CD4-positive, alpha-beta memory T cell (primary cell): ENCODE data around the gene MYOD1. TPM values are rescaled to one million over a fixed set of nuclear protein-coding genes. Genes with fewer than 3 reads are reported as not detected.

Experiments
- CTCF ChIA-PET: fragments of 350-600 bp; sonication (Branson Sonifier 250); formaldehyde crosslinking; loops from one replicate; lab custom pipeline; 2021; ENCODE audit warnings: inconsistent platforms; ENCODE audit not compliant: partially characterized antibody; lab: Charles Lee
- POLR2A ChIA-PET: fragments of 350-600 bp; sonication (Branson Sonifier 250); formaldehyde crosslinking; loops from one replicate; lab custom pipeline; 2021; ENCODE audit not compliant: partially characterized antibody; lab: Charles Lee
- DNase-seq, 5 donors: peaks; one replicate each; pipeline versions ENCODE4 v3.0.0 to v3.0.0-alpha.2; 2020 to 2022; ENCODE audit warnings: mixed read lengths in 1 of 5
- H3K27ac ChIP-seq: one replicate; pipeline ENCODE4 v1.7.0; 2013; ENCODE audit warnings: low read depth, low read length
- H3K27me3 ChIP-seq: 2 replicates; pipeline ENCODE4 v1.7.0; 2013; ENCODE audit warnings: mild to moderate bottlenecking, low read length, moderate library complexity; ENCODE audit not compliant: insufficient read depth
- H3K36me3 ChIP-seq: 2 replicates; pipeline ENCODE4 v1.7.0; 2013; ENCODE audit warnings: mild to moderate bottlenecking, low read length, moderate library complexity; ENCODE audit not compliant: insufficient read depth
- H3K4me1 ChIP-seq: 2 replicates; pipeline ENCODE4 v1.7.0; 2013; ENCODE audit warnings: mild to moderate bottlenecking, low read length, moderate library complexity; ENCODE audit not compliant: insufficient read depth
- H3K4me3 ChIP-seq, 2 donors: one replicate each; pipeline ENCODE4 v1.7.0; 2013; ENCODE audit warnings: low read length in 2 of 2, mild to moderate bottlenecking in 1 of 2
- H3K9me3 ChIP-seq, 2 donors: one replicate each; pipeline ENCODE4 v1.7.0; 2013; ENCODE audit warnings: low read length in 2 of 2, control low read depth in 1 of 2; ENCODE audit not compliant: control insufficient read depth in 1 of 2
- H3K27ac Mint-ChIP-seq, 7 donors: one replicate each; pipeline ENCODE4 v1.8.0; 2020 to 2021; ENCODE audit warnings: mixed read lengths in 7 of 7, mild to moderate bottlenecking in 6 of 7, inconsistent platforms in 3 of 7, moderate library complexity in 3 of 7
- H3K27me3 Mint-ChIP-seq, 2 donors: one replicate each; pipeline ENCODE4 v1.8.0; 2020 to 2021; ENCODE audit warnings: mixed read lengths in 2 of 2
- H3K36me3 Mint-ChIP-seq, 2 donors: one replicate each; pipeline ENCODE4 v1.8.0; 2020 to 2021; ENCODE audit warnings: mixed read lengths in 2 of 2, inconsistent platforms in 1 of 2, mild to moderate bottlenecking in 1 of 2
- H3K4me1 Mint-ChIP-seq, 4 donors: one replicate each; pipeline ENCODE4 v1.8.0; 2020 to 2021; ENCODE audit warnings: mixed read lengths in 4 of 4, mild to moderate bottlenecking in 1 of 4
- H3K4me3 Mint-ChIP-seq, 8 donors: one replicate each; pipeline ENCODE4 v1.8.0; 2020 to 2021; ENCODE audit warnings: mixed read lengths in 8 of 8, mild to moderate bottlenecking in 7 of 8, moderate library complexity in 6 of 8, inconsistent platforms in 3 of 8
- H3K9me3 Mint-ChIP-seq, 8 donors: one replicate each; pipeline ENCODE4 v1.8.0; 2020 to 2021; ENCODE audit warnings: mixed read lengths in 8 of 8, mild to moderate bottlenecking in 5 of 8, inconsistent platforms in 3 of 8, moderate library complexity in 1 of 8
- intact Hi-C: fragments of 100-400 bp; cut with micrococcal nuclease; formaldehyde crosslinking; loops from one replicate; pipeline ENCODE4 v1.15.1; 2023
- polyA plus RNA-seq, 2 donors: library from polyadenylated mRNA; unstranded; fragments of 300-500 nt; fragmentation: Illumina TruSeq; gene quantifications; one replicate each; pipeline ENCODE4 v1.2.3, GENCODE V29; 2021
- total RNA-seq, 2 experiments: library from RNA; stranded (reverse); gene quantifications; one replicate each; pipeline ENCODE4 v1.2.3, GENCODE V29; 2021

MYOD1 gene
- total and polyA plus RNA-seq, 4 experiments from 2014 or later = not detected

- intact Hi-C loops = no loop called here
- POLR2A ChIA-PET = no interaction called here
- no peaks in the 10 kb centered on the region for H3K9me3 Mint-ChIP-seq
- Histone ChIP-seq H3K27ac (no peak overlapping the region), H3K36me3 (no peaks in the 10 kb centered on the region), H3K4me1 (no peaks in the 10 kb centered on the region), H3K9me3 (no peaks in the 10 kb centered on the region), H3K27me3 (peaks cover 6% of the 10 kb centered on the region), H3K4me3 (no peak overlapping the region)
- no peaks in the 10 kb centered on the region for H3K36me3 Mint-ChIP-seq
- CTCF ChIA-PET = no interaction called here
- no peaks in the 10 kb centered on the region for H3K4me1 Mint-ChIP-seq
- H3K27ac Mint-ChIP-seq = peak overlapping the region in 1 of 7 donors; percentile 57
- H3K4me3 Mint-ChIP-seq = no peak overlapping the region
- peaks cover 27 to 36% of the 10 kb centered on the region in 2 donors for H3K27me3 Mint-ChIP-seq
- no peak for DNase-seq
These were observed 4.9 kb downstream of the MYOD1 start for GRCh38 chr11:17724020-17724908.

- Mint-ChIP-seq H3K27ac (no peak overlapping the region), H3K4me3 (no peak overlapping the region), H3K4me1 (no peaks in the 10 kb centered on the region), H3K36me3 (no peaks in the 10 kb centered on the region), H3K27me3 (peaks cover 27 to 38% of the 10 kb centered on the region in 2 donors), H3K9me3 (no peaks in the 10 kb centered on the region)
- POLR2A ChIA-PET = no interaction called here
- CTCF ChIA-PET = no interaction called here
- no peaks in the 10 kb centered on the region for H3K36me3 ChIP-seq
- DNase-seq = no peak
- H3K27me3 ChIP-seq = peaks cover 4% of the 10 kb centered on the region
- intact Hi-C loops = no loop called here
- no peak overlapping the region for H3K27ac ChIP-seq
- no peaks in the 10 kb centered on the region for H3K4me1 ChIP-seq
- no peaks in the 10 kb centered on the region for H3K9me3 ChIP-seq
- no peak overlapping the region for H3K4me3 ChIP-seq
These were observed 5.8 kb downstream of the MYOD1 start for GRCh38 chr11:17725174-17725573.

GRCh38 chr11:17730137-17730536 is 10.8 kb downstream of the MYOD1 start:
- H3K4me1 Mint-ChIP-seq = peaks cover 0 to 8% (median 5%) of the 10 kb centered on the region in 4 donors
- H3K4me1 ChIP-seq = no peaks in the 10 kb centered on the region
- no peak overlapping the region for H3K4me3 Mint-ChIP-seq
- no peaks in the 10 kb centered on the region for H3K9me3 ChIP-seq
- H3K27ac Mint-ChIP-seq = no peak overlapping the region
- peaks cover 29 to 41% of the 10 kb centered on the region in 2 donors for H3K27me3 Mint-ChIP-seq
- ChIA-PET POLR2A (no interaction called here), CTCF (interaction anchor here (0.7 to 4.9 kb wide), 10 partner anchors 8 to 385 kb away, joined by 3 to 75 read pairs (median 4); no protein-coding TSS in a partner anchor)
- H3K36me3 Mint-ChIP-seq = no peaks in the 10 kb centered on the region
- peaks cover 0 to 3% (median 0%) of the 10 kb centered on the region in 8 donors for H3K9me3 Mint-ChIP-seq
- H3K27ac ChIP-seq = no peak overlapping the region
- H3K27me3 ChIP-seq = peaks cover 13% of the 10 kb centered on the region
- no peak overlapping the region for H3K4me3 ChIP-seq
- DNase-seq = peak in 1 of 5 donors; percentile 9
- intact Hi-C loops = loop anchor here (2.0 kb wide), 1 partner anchor 499 kb away; no protein-coding TSS in a partner anchor
- no peaks in the 10 kb centered on the region for H3K36me3 ChIP-seq

- H3K36me3 ChIP-seq = no peaks in the 10 kb centered on the region
- Mint-ChIP-seq H3K36me3 (no peaks in the 10 kb centered on the region), H3K4me3 (no peak overlapping the region), H3K4me1 (peaks cover 0 to 8% (median 5%) of the 10 kb centered on the region in 4 donors), H3K27me3 (peaks cover 29 to 39% of the 10 kb centered on the region in 2 donors), H3K9me3 (peaks cover 0 to 3% (median 0%) of the 10 kb centered on the region in 8 donors), H3K27ac (no peak overlapping the region)
- no peaks in the 10 kb centered on the region for H3K4me1 ChIP-seq
- no peaks in the 10 kb centered on the region for H3K9me3 ChIP-seq
- CTCF ChIA-PET = interaction anchor here (0.6 to 4.9 kb wide), 19 partner anchors 9 to 257 kb away, joined by 3 to 75 read pairs (median 3); partner anchors contain the start of gene MYOD1
- H3K4me3 ChIP-seq = no peak overlapping the region
- POLR2A ChIA-PET = no interaction called here
- H3K27ac ChIP-seq = no peak overlapping the region
- DNase-seq = peak; percentile 23 to 42 (median 32)
- intact Hi-C loops = loop anchor here (2.0 kb wide), 1 partner anchor 500 kb away; no protein-coding TSS in a partner anchor
- peaks cover 13% of the 10 kb centered on the region for H3K27me3 ChIP-seq
These were observed 11.5 kb downstream of the MYOD1 start for GRCh38 chr11:17730608-17731462.

- H3K4me1 Mint-ChIP-seq = peaks cover 1 to 8% (median 6%) of the 10 kb centered on the region in 4 donors
- peak overlapping the region in 1 of 7 donors; percentile 40 for H3K27ac Mint-ChIP-seq
- Histone ChIP-seq H3K27me3 (peaks cover 21% of the 10 kb centered on the region), H3K4me1 (no peaks in the 10 kb centered on the region), H3K9me3 (no peaks in the 10 kb centered on the region), H3K4me3 (no peak overlapping the region), H3K27ac (no peak overlapping the region), H3K36me3 (no peaks in the 10 kb centered on the region)
- H3K9me3 Mint-ChIP-seq = peaks cover 0 to 7% (median 0%) of the 10 kb centered on the region in 8 donors
- CTCF ChIA-PET = interaction anchor here (1.0 to 4.9 kb wide), 4 partner anchors 9 to 247 kb away, joined by 3 to 75 read pairs (median 15); no protein-coding TSS in a partner anchor
- no peak overlapping the region for H3K4me3 Mint-ChIP-seq
- peaks cover 39 to 47% of the 10 kb centered on the region in 2 donors for H3K27me3 Mint-ChIP-seq
- POLR2A ChIA-PET = no interaction called here
- intact Hi-C loops = no loop called here
- H3K36me3 Mint-ChIP-seq = no peaks in the 10 kb centered on the region
- DNase-seq = no peak
These were observed 13.9 kb downstream of the MYOD1 start for GRCh38 chr11:17733261-17733660.

GRCh38 chr11:17734418-17734911 is 15.1 kb downstream of the MYOD1 start, which contains the start of gene KCNC1:
Gene KCNC1, plus strand, starts transcription at chr11:17734781. Its CDS starts 1,222 bp downstream, at chr11:17736003.
- peaks cover 21% of the 10 kb centered on the region for H3K27me3 ChIP-seq
- Mint-ChIP-seq H3K27ac (no peak within 1 kb of the TSS), H3K4me3 (peak within 1 kb of the TSS in 7 of 8 donors; percentile 45 to 81 (median 64))

More at GRCh38 chr11:17734418-17734911, 15.1 kb downstream of the MYOD1 start, which contains the start of gene KCNC1:
- no peaks in the 10 kb centered on the region for H3K4me1 ChIP-seq
- H3K4me3 ChIP-seq = no peak within 1 kb of the TSS
- no peaks in the 10 kb centered on the region for H3K9me3 ChIP-seq
- POLR2A ChIA-PET = no interaction called here
- Mint-ChIP-seq H3K27me3 (peaks cover 38% of the 10 kb centered on the region in 2 donors), H3K36me3 (no peaks in the 10 kb centered on the region), H3K4me1 (peaks cover 1 to 8% (median 6%) of the 10 kb centered on the region in 4 donors), H3K9me3 (peaks cover 0 to 7% (median 0%) of the 10 kb centered on the region in 8 donors)
- H3K36me3 ChIP-seq = no peaks in the 10 kb centered on the region
- DNase-seq = no peak
- CTCF ChIA-PET = interaction anchor here (1.0 to 4.4 kb wide), 3 partner anchors 8 to 1026 kb away, joined by 3 to 25 read pairs (median 5); no protein-coding TSS in a partner anchor
- intact Hi-C loops = no loop called here
- H3K27ac ChIP-seq = no peak within 1 kb of the TSS
